ENCODE results near the gene EFHC1.

GRCh38 chr6:52416629-52417151 lies 3.5 kb upstream of the EFHC1 start:
- TF ChIP-seq EZH2 (optimal IDR thresholded peaks at IDR 0.05; ENCODE audit: low read depth, low read length) (no peak), CTCF (IDR thresholded peaks at IDR 0.05; ENCODE audit: low read length) (peak; percentile 82), EZH2phosphoT487 (IDR thresholded peaks at IDR 0.05; ENCODE audit: low read length) (no peak)
